M059J (cell line): ENCODE data around the gene CCKAR. TPM values are rescaled to one million over a fixed set of nuclear protein-coding genes. Genes with fewer than 3 reads are reported as not detected.

Source experiments
- DNase-seq: peaks from one replicate; pipeline ENCODE4 v3.0.0-alpha.2; 2012; ENCODE audit warnings: low read depth
- total RNA-seq: library from RNA; depleted of rRNA; stranded (reverse); fragments of >200 nt; shearing (Covaris generic); gene quantifications from 2 replicates; pipeline ENCODE4 v1.2.3, GENCODE V29; 2014; rRNA removed

CCKAR gene
- total RNA-seq, 1 experiment from 2014 or later, result 35.7 TPM

DNA sequence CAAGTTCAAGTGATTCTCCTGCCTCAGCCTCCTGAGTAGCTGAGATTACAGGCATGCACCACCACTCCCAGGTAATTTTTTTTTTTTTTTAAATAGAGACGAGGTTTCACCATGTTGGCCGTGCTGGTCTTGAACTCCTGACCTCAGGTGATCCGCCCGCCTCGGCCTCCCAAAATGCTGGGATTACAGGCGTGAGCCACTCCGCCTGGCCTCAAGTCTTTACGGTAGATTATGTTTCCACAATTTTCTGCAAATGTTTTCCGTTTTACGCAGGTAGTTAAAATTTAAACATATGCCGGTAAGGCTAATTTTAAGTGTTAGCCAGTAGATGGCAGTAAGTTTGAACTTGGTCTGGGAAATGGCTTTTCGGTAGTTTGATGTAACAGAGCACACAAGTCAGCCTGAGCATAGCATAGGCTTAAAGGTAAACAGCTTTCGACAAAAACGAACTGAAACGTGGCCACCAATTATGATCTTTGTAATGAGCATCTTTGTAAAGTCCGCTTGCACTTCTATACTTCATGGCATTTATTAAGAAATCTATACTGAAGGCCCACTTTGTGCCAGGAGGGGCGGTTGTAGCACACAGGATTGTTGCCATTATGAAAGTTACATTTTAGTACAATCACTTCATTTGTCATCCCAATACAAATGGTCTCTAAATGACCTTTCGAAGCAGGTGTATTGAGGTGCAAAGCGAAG, 31.1 kb downstream of the CCKAR start:
- DNase-seq, result peak; percentile 65

- no peak for DNase-seq
Observed at GRCh38 chr4:26458157-26458561, 32.1 kb downstream of the CCKAR start.

- no peak for DNase-seq
Observed at GRCh38 chr4:26457412-26457811, 32.9 kb downstream of the CCKAR start.

DNA sequence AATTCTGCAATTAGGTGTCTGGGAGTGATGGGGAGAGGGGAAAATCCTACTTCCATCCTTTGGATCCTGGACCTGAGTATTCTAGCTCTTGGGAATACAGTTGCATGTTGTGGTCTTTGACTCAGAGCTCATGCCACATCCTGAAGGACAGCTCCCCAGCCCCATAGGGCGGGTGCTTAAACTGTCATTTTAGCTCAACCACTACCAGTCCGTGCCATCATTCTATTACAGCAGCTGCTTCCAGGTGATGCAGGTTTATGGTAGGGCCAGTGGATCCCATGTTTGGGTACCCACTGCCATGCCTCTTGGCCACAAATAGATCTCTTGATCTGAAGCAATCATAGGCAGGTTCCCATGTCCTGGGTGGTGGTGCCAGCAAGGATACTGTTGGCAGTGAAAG, 34.7 kb downstream of the CCKAR start:
- no peak for DNase-seq

- DNase-seq, result no peak
Observed at GRCh38 chr4:26454961-26455360, 35.3 kb downstream of the CCKAR start.

DNA sequence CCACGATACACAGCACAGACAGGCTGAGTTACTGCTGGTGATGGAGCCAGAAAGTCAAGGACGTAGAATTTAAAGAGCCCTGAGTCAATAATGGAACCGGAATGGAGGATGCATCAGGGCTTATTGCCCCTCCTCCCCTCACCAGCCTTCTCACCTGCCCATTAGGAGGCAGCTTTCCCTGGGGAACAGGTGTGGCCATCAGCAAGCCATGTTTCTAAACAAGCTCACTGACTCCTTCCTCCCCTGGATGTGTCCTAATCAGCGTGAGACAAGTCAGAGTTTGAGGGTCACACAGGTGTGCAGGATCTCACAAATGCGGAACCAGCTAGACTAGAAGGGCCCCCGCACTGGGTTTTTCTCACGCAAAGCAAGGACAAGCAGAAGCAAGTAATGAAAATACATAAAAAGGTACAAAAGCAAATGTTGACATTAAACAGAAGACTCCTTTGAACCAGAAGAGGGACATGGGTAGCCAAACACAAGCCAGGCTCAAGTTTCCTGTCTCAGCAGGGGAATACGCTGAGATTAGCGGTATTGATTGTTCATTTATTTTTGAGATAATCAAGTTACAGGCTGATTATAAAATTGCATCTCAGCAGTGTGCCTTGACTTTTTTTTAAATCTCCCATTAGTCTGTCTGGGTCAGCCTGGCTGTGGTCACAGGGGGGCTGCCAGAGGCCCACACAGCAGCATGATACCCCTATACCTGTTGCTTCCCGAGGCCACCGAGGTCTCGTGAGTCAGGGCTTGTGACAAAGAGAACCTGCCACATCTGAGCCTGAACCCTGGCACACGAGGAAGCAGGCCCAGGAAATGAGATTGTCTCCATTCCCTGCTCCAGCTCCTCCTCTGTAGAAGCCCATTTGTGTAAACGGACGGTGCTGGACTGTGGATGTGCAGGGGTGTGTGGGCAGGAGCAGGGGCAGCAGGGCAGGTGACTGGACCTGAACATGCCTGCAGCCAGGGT, 37.4 kb downstream of the CCKAR start:
- DNase-seq, result no peak

- no peak for DNase-seq
Observed at GRCh38 chr4:26451597-26451996, 38.7 kb downstream of the CCKAR start.

GRCh38 chr4:26450418-26450817, 39.9 kb downstream of the CCKAR start:
- DNase-seq, result no peak

- no peak for DNase-seq
Observed at GRCh38 chr4:26447378-26447777, 42.9 kb downstream of the CCKAR start.

- no peak for DNase-seq
Observed at GRCh38 chr4:26441771-26442170, 48.5 kb downstream of the CCKAR start.

DNA sequence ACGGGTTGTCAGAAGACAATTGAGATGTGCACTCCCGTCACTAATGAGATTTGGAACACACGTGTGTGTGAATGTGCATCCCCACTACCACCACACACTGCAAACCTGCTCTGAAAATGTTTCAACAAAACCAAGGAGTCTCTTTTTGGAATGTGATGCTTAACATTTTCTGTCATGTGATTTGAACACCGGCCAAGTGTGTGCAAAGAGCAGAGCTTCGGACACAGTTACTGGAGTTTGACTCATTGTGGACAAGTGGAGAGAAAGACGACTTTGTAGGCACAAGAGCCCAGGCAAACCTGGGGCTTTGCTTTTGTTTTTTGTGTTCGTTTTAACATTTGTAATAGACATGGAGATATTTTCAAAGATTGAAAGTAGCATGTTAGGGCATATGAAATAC, 49.2 kb downstream of the CCKAR start:
- peak; percentile 69 for DNase-seq

GRCh38 chr4:26434030-26434639, 56.1 kb downstream of the CCKAR start:
- DNase-seq, result no peak

DNA sequence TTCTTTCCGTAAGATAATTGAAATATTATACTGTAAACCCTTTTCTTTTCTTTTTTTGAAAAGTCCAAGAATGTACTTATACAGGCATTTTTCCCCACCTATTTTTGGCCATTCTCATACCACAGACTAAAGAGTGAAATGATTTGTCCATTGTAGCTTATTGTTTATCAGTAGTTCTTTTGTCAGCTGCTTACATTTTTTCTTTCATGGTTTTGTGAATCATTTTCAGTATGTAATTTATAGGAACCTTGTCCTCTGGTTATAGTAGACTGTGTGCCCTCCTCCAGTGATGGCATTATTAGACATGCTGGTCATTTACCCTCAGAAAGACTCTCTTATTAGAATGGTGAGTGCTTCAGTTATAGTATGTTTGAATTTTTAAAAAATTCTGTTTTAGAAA, 56.7 kb downstream of the CCKAR start:
- DNase-seq, result no peak

DNA sequence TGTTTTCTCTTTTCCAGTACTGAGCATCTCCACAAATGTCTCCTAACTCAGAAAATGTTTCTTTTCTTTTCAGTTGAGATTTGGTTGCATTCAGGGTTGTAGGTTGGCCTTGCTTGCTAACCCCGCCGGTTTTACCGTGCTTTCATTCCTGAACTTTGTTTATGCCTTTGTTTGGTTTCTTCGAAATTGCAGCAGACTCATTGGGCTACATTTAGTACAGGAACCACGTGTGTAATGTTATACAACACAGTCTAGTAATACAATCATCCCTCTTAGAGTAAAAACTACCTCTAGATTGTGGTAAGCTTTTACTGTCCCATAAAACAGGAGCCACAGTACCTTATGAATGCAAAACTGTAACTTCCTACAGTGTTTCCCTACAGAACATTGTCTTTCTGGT, 57.9 kb downstream of the CCKAR start:
- DNase-seq, result no peak

GRCh38 chr4:26431461-26432180, 58.7 kb downstream of the CCKAR start:
- DNase-seq, result no peak

Other genes starting within 250 kb of the CCKAR start
- gene RBPJ, start 169.5 kb downstream of the CCKAR start, total RNA-seq, result 53.9 and 103 TPM in 2 replicates
- gene TBC1D19, start 93.6 kb upstream of the CCKAR start, total RNA-seq, result 26.3 and 28.6 TPM in 2 replicates